Fibroblast of lung (primary cell): ENCODE data around the gene ZBTB7C. TPM values are rescaled to one million over a fixed set of nuclear protein-coding genes. Genes with fewer than 3 reads are reported as not detected.

ENCODE experiments used
- DNase-seq, 2 donors: peaks; one replicate each; pipeline versions ENCODE4 v3.0.0 to v3.0.0-alpha.2; 2010; ENCODE audit warnings: low read depth in 2 of 2
- H2AFZ ChIP-seq: 2 replicates; pipeline ENCODE4 v1.5.1; 2012; ENCODE audit warnings: low read length, control low read depth, inconsistent platforms
- H3K27ac ChIP-seq: 2 replicates; pipeline ENCODE4 v1.5.1; 2011; ENCODE audit warnings: low read length, control low read depth; ENCODE audit not compliant: insufficient read depth
- H3K27me3 ChIP-seq: 2 replicates; pipeline ENCODE4 v1.5.1; 2011; ENCODE audit warnings: mild to moderate bottlenecking, low read length; ENCODE audit not compliant: control insufficient read depth, insufficient read depth
- H3K36me3 ChIP-seq: 2 replicates; pipeline ENCODE4 v1.5.1; 2011; ENCODE audit warnings: low read length; ENCODE audit not compliant: control insufficient read depth, insufficient read depth
- H3K4me1 ChIP-seq: 2 replicates; pipeline ENCODE4 v1.5.1; 2011; ENCODE audit warnings: low read length; ENCODE audit not compliant: control insufficient read depth, insufficient read depth; ENCODE audit errors: extremely low read depth
- H3K4me2 ChIP-seq: 2 replicates; pipeline ENCODE4 v1.5.1; 2011; ENCODE audit warnings: low read length, control low read depth; ENCODE audit not compliant: insufficient read depth; ENCODE audit errors: extremely low read depth
- H3K4me3 ChIP-seq, 4 experiments: fragments of 200-600 bp in 1 of 4; sonication (generic) in 1 of 4; replicated peaks in 1 of 4; 2 replicates each; pipeline ENCODE4 v1.5.1; 2011 to 2016; ENCODE audit warnings: low read length in 4 of 4, low read depth in 3 of 4, mild to moderate bottlenecking in 3 of 4, control low read depth in 2 of 4, inconsistent platforms in 1 of 4, mixed read lengths in 1 of 4; ENCODE audit not compliant: insufficient read depth in 1 of 4; ENCODE audit errors: control extremely low read depth in 1 of 4
- H3K79me2 ChIP-seq: 2 replicates; pipeline ENCODE4 v1.5.1; 2012; ENCODE audit warnings: mild to moderate bottlenecking, low read length, inconsistent platforms; ENCODE audit not compliant: control insufficient read depth, insufficient read depth
- H3K9ac ChIP-seq: 2 replicates; pipeline ENCODE4 v1.5.1; 2011; ENCODE audit warnings: mild to moderate bottlenecking, low read length, control low read depth; ENCODE audit not compliant: insufficient read depth
- H3K9me3 ChIP-seq: 2 replicates; pipeline ENCODE4 v1.5.1; 2012; ENCODE audit warnings: low read depth, low read length; ENCODE audit not compliant: control insufficient read depth, insufficient read depth
- H4K20me1 ChIP-seq: 2 replicates; pipeline ENCODE4 v1.5.1; 2011; ENCODE audit warnings: low read length; ENCODE audit not compliant: control insufficient read depth, insufficient read depth; ENCODE audit errors: extremely low read depth
- EZH2 ChIP-seq: IDR thresholded peaks from 2 replicates; pipeline ENCODE4 v1.5.1; 2012; ENCODE audit warnings: low read length, control low read depth, mild to moderate bottlenecking; ENCODE audit errors: missing control alignments
- polyA plus RNA-seq, 2 donors: library from polyadenylated mRNA; depleted of rRNA in 1 of 2; stranded (reverse) in 1 of 2; unstranded in 1 of 2; fragments of >200 nt; gene quantifications; 2 replicates each; pipeline ENCODE4 v1.2.1, GENCODE V29; 2011 to 2012; ENCODE audit warnings: missing spikeins in 1 of 2
- total RNA-seq: library from RNA; depleted of rRNA; stranded (reverse); fragments of >200 nt; gene quantifications from 2 replicates; pipeline ENCODE4 v1.2.1, GENCODE V29; 2014
- TF ChIP-seq, protein P1 (sequence below), 2 donors: IDR thresholded peaks in 1 of 2; conservative IDR thresholded peaks in 1 of 2; 1 replicate in 1 of 2; 2 replicates in 1 of 2; pipeline ENCODE4 v1.5.1; 2011 to 2012; ENCODE audit warnings: low read length in 2 of 2, control low read depth in 1 of 2, inconsistent platforms in 1 of 2, low read depth in 1 of 2, mild to moderate bottlenecking in 1 of 2

ZBTB7C gene
- total and polyA plus RNA-seq, 2 donors (not counting 1 experiment from before 2014, with no cell fraction given): 0.19 to 0.33 TPM

DNA sequence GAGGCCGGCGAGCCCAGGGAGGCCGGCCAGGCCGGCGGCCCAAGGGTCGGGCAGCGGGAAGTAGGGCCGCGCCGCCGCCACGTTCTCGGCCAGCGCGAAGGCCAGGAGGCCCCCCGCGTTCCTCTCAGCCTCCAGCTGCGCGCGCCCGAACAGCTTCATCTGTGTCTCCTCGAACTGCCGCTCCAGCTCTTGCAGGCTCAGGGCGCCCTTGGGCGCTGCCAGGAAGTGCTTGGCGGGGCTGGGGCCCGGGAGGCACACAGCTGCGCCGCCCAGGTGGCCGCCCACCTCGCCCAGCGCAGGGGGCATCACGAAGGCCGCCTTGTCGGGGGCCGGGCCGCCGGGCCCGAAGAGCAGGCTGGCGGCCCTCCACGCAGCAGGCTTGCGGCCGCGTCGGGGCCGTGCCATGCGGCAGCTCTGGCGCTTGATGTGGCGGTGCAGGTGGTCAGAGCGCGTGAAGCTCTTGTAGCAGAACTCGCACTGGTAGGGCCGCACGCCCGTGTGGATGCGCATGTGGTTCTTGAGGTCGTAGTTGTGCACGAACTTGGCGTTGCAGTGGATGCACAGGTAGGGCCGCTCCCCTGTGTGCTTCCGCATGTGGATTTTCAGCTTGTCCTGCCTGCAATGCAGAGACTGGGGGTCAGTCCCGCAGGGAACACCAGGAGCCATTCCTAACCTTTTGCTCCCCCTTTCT lies 379.7 kb downstream of the ZBTB7C start:
- Histone ChIP-seq H3K9me3 (no peaks in the 10 kb centered on the region), H3K4me1 (no peaks in the 10 kb centered on the region), H3K36me3 (no peaks in the 10 kb centered on the region)

DNA sequence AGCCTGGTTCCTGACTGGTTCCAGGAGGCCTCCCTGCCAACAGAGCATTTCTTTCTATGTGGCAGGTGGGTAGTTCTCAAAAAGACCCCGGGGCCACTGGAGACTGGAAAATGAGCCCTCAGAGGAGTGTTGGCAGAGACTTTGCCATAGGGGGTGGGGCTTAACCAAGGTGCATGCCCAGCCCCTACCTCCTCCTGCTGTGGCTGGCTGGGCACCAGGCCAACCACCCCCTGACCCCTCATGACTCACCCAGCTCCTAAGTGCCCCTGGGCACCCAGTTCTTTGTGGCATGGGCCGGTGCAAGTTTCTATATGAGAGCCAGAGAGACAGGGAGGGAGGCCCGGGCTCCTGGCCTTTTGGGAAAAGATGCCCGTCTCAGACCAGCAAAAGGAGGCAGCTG lies 380.5 kb downstream of the ZBTB7C start:
- H2AFZ ChIP-seq: no peak overlapping the region
- H4K20me1 ChIP-seq: no peaks in the 10 kb centered on the region
- H3K36me3 ChIP-seq: no peaks in the 10 kb centered on the region
- H3K4me1 ChIP-seq: no peaks in the 10 kb centered on the region
- peaks cover 3% of the 10 kb centered on the region for H3K27me3 ChIP-seq
- TF ChIP-seq, protein P1, sequence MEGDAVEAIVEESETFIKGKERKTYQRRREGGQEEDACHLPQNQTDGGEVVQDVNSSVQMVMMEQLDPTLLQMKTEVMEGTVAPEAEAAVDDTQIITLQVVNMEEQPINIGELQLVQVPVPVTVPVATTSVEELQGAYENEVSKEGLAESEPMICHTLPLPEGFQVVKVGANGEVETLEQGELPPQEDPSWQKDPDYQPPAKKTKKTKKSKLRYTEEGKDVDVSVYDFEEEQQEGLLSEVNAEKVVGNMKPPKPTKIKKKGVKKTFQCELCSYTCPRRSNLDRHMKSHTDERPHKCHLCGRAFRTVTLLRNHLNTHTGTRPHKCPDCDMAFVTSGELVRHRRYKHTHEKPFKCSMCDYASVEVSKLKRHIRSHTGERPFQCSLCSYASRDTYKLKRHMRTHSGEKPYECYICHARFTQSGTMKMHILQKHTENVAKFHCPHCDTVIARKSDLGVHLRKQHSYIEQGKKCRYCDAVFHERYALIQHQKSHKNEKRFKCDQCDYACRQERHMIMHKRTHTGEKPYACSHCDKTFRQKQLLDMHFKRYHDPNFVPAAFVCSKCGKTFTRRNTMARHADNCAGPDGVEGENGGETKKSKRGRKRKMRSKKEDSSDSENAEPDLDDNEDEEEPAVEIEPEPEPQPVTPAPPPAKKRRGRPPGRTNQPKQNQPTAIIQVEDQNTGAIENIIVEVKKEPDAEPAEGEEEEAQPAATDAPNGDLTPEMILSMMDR (conservative IDR thresholded peaks at IDR 0.05 in 1 of 2, IDR thresholded peaks at IDR 0.05 in 1 of 2; ENCODE audit: low read depth in 1 of 2, low read length in 2 of 2): no peak
- TF ChIP-seq EZH2: no peak
- H3K79me2 ChIP-seq: no peaks in the 10 kb centered on the region
- H3K9me3 ChIP-seq: no peaks in the 10 kb centered on the region
- no peak overlapping the region for H3K27ac ChIP-seq
- no peak overlapping the region for H3K4me2 ChIP-seq
- no peak overlapping the region for H3K9ac ChIP-seq
- no peak overlapping the region for H3K4me3 ChIP-seq
- no peak for DNase-seq

More for the DNA sequence above, 379.7 kb downstream of the ZBTB7C start:
- no peak for DNase-seq
- no peaks in the 10 kb centered on the region for H3K79me2 ChIP-seq
- H3K4me2 ChIP-seq: no peak overlapping the region
- no peak overlapping the region for H3K4me3 ChIP-seq
- no peak overlapping the region for H3K27ac ChIP-seq
- H3K9ac ChIP-seq: no peak overlapping the region
- peaks cover 3% of the 10 kb centered on the region for H3K27me3 ChIP-seq
- no peak overlapping the region for H2AFZ ChIP-seq
- no peaks in the 10 kb centered on the region for H4K20me1 ChIP-seq
- TF ChIP-seq, protein P1 (conservative IDR thresholded peaks at IDR 0.05 in 1 of 2, IDR thresholded peaks at IDR 0.05 in 1 of 2; ENCODE audit: low read depth in 1 of 2, low read length in 2 of 2): no peak
- no peak for TF ChIP-seq EZH2

DNA sequence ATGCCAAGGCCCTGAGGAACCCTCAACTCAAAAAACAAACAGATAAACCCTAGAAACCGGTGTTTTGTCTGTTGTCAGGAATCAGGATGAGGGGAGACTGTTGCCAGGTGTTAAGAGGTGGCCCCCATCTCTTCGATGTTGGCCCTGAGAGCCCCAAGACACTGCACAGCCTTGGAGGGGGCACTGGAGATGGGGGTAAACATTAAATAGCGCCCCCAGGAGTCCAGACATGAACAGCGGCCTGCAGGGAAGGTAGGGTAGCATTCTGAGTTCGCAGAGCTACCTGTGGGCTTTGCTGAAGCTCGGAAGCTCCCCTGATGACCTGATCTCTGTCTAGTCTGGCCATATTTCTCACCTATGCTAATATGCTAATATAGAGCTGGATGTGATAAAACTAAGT lies 381.1 kb downstream of the ZBTB7C start:
- Histone ChIP-seq H4K20me1 (no peaks in the 10 kb centered on the region), H3K36me3 (no peaks in the 10 kb centered on the region), H3K4me1 (no peaks in the 10 kb centered on the region), H3K9me3 (no peaks in the 10 kb centered on the region), H3K9ac (no peak overlapping the region), H3K4me3 (no peak overlapping the region), H2AFZ (no peak overlapping the region), H3K27me3 (peaks cover 3% of the 10 kb centered on the region), H3K27ac (no peak overlapping the region), H3K4me2 (no peak overlapping the region), H3K79me2 (no peaks in the 10 kb centered on the region)
- TF ChIP-seq EZH2: no peak
- TF ChIP-seq, protein P1 (conservative IDR thresholded peaks at IDR 0.05 in 1 of 2, IDR thresholded peaks at IDR 0.05 in 1 of 2; ENCODE audit: low read depth in 1 of 2, low read length in 2 of 2): no peak
- DNase-seq: no peak
